DOHH2 (cell line): ENCODE measurements around the gene USP17L20.
"Not testable (repeated sequence)": the region's sequence is repeated elsewhere in the genome, so short reads cannot be mapped to it uniquely, and the experiment has no call there.

Experiments used
- H3F3A ChIP-seq: fragments of 200-600 bp; sonication (generic), shearing (Covaris generic); 2 replicates; pipeline ENCODE4 v1.6.0; 2016; ENCODE audit warnings: antibody characterized with exemption, mild to moderate bottlenecking; ENCODE audit not compliant: control insufficient read depth, insufficient read depth
- H3K27ac ChIP-seq: fragments of 200-600 bp; sonication (generic); 2 replicates; pipeline ENCODE4 v1.5.1; 2014; ENCODE audit warnings: low read depth, mild to moderate bottlenecking, low read length, moderate library complexity
- H3K27me3 ChIP-seq: fragments of 200-600 bp; sonication (generic); 2 replicates; pipeline ENCODE4 v1.6.1; 2014; ENCODE audit warnings: mild to moderate bottlenecking, low read length, mixed read lengths; ENCODE audit not compliant: control insufficient read depth
- H3K36me3 ChIP-seq: fragments of 200-600 bp; sonication (generic); 2 replicates; pipeline ENCODE4 v1.6.1; 2014; ENCODE audit warnings: mild to moderate bottlenecking, low read length, moderate library complexity, mixed read lengths; ENCODE audit not compliant: control insufficient read depth
- H3K4me1 ChIP-seq: fragments of 200-600 bp; sonication (generic); 2 replicates; pipeline ENCODE4 v1.6.1; 2014; ENCODE audit warnings: mild to moderate bottlenecking, low read length, mixed read lengths; ENCODE audit not compliant: control insufficient read depth
- H3K4me2 ChIP-seq: fragments of 200-600 bp; sonication (generic); 2 replicates; pipeline ENCODE4 v1.6.0; 2014; ENCODE audit warnings: mild to moderate bottlenecking, low read length, moderate library complexity
- H3K4me3 ChIP-seq: fragments of 200-600 bp; sonication (generic); 2 replicates; pipeline ENCODE4 v1.5.1; 2014; ENCODE audit warnings: mild to moderate bottlenecking, low read length, mixed read lengths
- H3K79me2 ChIP-seq: fragments of 200-600 bp; sonication (generic); 2 replicates; pipeline ENCODE4 v1.6.1; 2014; ENCODE audit warnings: mild to moderate bottlenecking, low read length, mixed read lengths; ENCODE audit not compliant: control insufficient read depth
- H3K9me2 ChIP-seq: fragments of 200-600 bp; sonication (generic); replicated peaks from 2 replicates; pipeline ENCODE4 v1.6.1; 2014; ENCODE audit warnings: mild to moderate bottlenecking, low read length, mixed read lengths; ENCODE audit not compliant: control insufficient read depth
- H3K9me3 ChIP-seq: fragments of 200-600 bp; sonication (generic); 2 replicates; pipeline ENCODE4 v1.6.1; 2014; ENCODE audit warnings: antibody characterized with exemption, low read length, mixed read lengths; ENCODE audit not compliant: control insufficient read depth, insufficient read depth
- H4K20me1 ChIP-seq: fragments of 200-600 bp; sonication (generic); 2 replicates; pipeline ENCODE4 v1.6.0; 2014; ENCODE audit warnings: low read depth, mild to moderate bottlenecking, antibody characterized with exemption, low read length, moderate library complexity; ENCODE audit not compliant: control insufficient read depth, insufficient read depth

The USP17L20 gene

GRCh38 chr4:9257824-9258223 is at the start of gene USP17L20:
USP17L20 (plus strand) TSS chr4:9258124; CDS start chr4:9258124, 0 bp downstream.
- not testable (repeated sequence) for H3K9me2 ChIP-seq, H3F3A ChIP-seq, H3K4me2 ChIP-seq, H3K4me1 ChIP-seq, H3K79me2 ChIP-seq, H3K9me3 ChIP-seq, H3K36me3 ChIP-seq, H3K27ac ChIP-seq, H3K4me3 ChIP-seq, H3K27me3 ChIP-seq, H4K20me1 ChIP-seq

DNA sequence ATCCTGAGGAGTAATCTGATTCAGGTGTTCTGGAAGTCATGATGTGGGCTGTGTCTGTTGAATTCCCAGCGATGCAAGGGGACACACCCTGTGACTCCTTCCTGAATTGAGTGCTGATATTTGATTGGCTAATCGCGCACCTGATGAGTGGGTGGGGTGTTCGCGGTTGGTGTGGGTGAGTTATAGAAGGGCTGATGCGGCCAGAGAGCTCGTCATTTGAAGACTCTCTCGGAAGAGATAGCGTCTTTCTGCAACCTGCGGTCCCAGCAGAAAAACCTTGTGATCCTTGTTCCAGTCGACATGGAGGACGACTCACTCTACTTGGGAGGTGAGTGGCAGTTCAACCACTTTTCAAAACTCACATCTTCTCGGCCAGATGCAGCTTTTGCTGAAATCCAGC is 47.6 kb upstream of the USP17L20 start, which contains the start of gene USP17L10:
TSS of gene USP17L10 (plus strand) at position 301 of the 400 bp plus-strand sequence. CDS start at position 301, 0 bp downstream.
- not testable (repeated sequence) for H3F3A ChIP-seq, H3K36me3 ChIP-seq, H3K9me3 ChIP-seq

GRCh38 chr4:9214701-9215100 is 43.2 kb upstream of the USP17L20 start:
- H3K9me3 ChIP-seq, H3K27ac ChIP-seq, H3K4me1 ChIP-seq: not testable (repeated sequence)

More for the DNA sequence above, 47.6 kb upstream of the USP17L20 start, which contains the start of gene USP17L10:
- H4K20me1 ChIP-seq, H3K79me2 ChIP-seq, H3K9me2 ChIP-seq, H3K27me3 ChIP-seq, H3K4me1 ChIP-seq, H3K27ac ChIP-seq, H3K4me3 ChIP-seq, H3K4me2 ChIP-seq: not testable (repeated sequence)

GRCh38 chr4:9215105-9215504 is 42.8 kb upstream of the USP17L20 start, which contains the start of gene USP17L11:
USP17L11 (plus strand) TSS chr4:9215405; CDS start chr4:9215405, 0 bp downstream.
- H4K20me1 ChIP-seq, H3K36me3 ChIP-seq, H3K4me3 ChIP-seq, H3K9me3 ChIP-seq, H3F3A ChIP-seq, H3K27me3 ChIP-seq, H3K4me2 ChIP-seq, H3K27ac ChIP-seq, H3K4me1 ChIP-seq, H3K79me2 ChIP-seq, H3K9me2 ChIP-seq: not testable (repeated sequence)

More at GRCh38 chr4:9214701-9215100, 43.2 kb upstream of the USP17L20 start:
- not testable (repeated sequence) for H3K9me2 ChIP-seq, H4K20me1 ChIP-seq, H3K36me3 ChIP-seq, H3F3A ChIP-seq, H3K4me2 ChIP-seq, H3K4me3 ChIP-seq, H3K79me2 ChIP-seq, H3K27me3 ChIP-seq

DNA sequence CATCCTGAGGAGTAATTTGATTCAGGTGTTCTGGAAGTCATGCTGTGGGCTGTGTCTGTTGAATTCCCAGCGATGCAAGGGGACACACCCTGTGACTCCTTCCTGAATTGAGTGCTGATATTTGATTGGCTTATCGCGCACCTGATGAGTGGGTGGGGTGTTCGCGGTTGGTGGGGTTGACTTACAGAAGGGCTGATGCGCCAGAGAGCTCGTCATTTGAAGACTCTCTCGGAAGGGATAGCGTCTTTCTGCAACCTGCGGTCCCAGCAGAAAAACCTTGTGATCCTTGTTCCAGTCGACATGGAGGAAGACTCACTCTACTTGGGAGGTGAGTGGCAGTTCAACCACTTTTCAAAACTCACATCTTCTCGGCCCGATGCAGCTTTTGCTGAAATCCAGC is 38.1 kb upstream of the USP17L20 start, which contains the start of gene USP17L12:
TSS of gene USP17L12 (plus strand) at position 301 of the 400 bp plus-strand sequence. CDS start at position 301, 0 bp downstream.
- H3K79me2 ChIP-seq, H3K36me3 ChIP-seq, H3K4me2 ChIP-seq, H3K27ac ChIP-seq, H4K20me1 ChIP-seq, H3K27me3 ChIP-seq, H3K4me1 ChIP-seq, H3K4me3 ChIP-seq, H3K9me3 ChIP-seq, H3K9me2 ChIP-seq, H3F3A ChIP-seq: not testable (repeated sequence)

DNA sequence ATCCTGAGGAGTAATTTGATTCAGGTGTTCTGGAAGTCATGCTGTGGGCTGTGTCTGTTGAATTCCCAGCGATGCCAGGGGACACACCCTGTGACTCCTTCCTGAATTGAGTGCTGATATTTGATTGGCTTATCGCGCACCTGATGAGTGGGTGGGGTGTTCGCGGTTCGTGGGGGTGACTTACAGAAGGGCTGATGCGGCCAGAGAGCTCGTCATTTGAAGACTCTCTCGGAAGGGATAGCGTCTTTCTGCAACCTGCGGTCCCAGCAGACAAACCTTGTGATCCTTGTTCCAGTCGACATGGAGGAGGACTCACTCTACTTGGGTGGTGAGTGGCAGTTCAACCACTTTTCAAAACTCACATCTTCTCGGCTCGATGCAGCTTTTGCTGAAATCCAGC is 33.3 kb upstream of the USP17L20 start, which contains the start of gene USP17L13:
TSS of gene USP17L13 (plus strand) at position 301 of the 400 bp plus-strand sequence. CDS start at position 301, 0 bp downstream.
- H3K4me3 ChIP-seq, H3K4me2 ChIP-seq, H3K9me3 ChIP-seq, H3K27ac ChIP-seq, H3K79me2 ChIP-seq, H3K36me3 ChIP-seq, H3K27me3 ChIP-seq, H3K9me2 ChIP-seq, H4K20me1 ChIP-seq, H3K4me1 ChIP-seq, H3F3A ChIP-seq: not testable (repeated sequence)

DNA sequence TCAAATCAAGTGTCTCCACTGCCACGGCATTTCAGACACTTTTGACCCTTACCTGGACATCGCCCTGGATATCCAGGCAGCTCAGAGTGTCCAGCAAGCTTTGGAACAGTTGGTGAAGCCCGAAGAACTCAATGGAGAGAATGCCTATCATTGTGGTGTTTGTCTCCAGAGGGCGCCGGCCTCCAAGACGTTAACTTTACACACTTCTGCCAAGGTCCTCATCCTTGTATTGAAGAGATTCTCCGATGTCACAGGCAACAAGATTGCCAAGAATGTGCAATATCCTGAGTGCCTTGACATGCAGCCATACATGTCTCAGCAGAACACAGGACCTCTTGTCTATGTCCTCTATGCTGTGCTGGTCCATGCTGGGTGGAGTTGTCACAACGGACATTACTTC is 27.7 kb upstream of the USP17L20 start:
- not testable (repeated sequence) for H3K4me2 ChIP-seq, H4K20me1 ChIP-seq, H3K9me2 ChIP-seq, H3K27me3 ChIP-seq, H3K4me3 ChIP-seq, H3K27ac ChIP-seq, H3K79me2 ChIP-seq, H3K4me1 ChIP-seq, H3K36me3 ChIP-seq, H3K9me3 ChIP-seq, H3F3A ChIP-seq

- not testable (repeated sequence) for H3K9me3 ChIP-seq, H3F3A ChIP-seq, H3K4me1 ChIP-seq, H3K9me2 ChIP-seq, H3K4me2 ChIP-seq, H3K4me3 ChIP-seq, H3K27me3 ChIP-seq, H3K79me2 ChIP-seq, H4K20me1 ChIP-seq, H3K27ac ChIP-seq, H3K36me3 ChIP-seq
Measured at GRCh38 chr4:9234085-9234484, 23.8 kb upstream of the USP17L20 start, which contains the start of gene USP17L15. USP17L15 (plus strand) TSS chr4:9234385; CDS start chr4:9234385, 0 bp downstream.
